Activated CD8-positive, alpha-beta memory T cell treated with anti-CD3 and anti-CD28 coated beads, Interleukin-2, amount 50 U/mL, for 24 hours (primary cell): ENCODE results near the gene SV2B.
"Not testable (repeated sequence)": the region's sequence is repeated elsewhere in the genome, so short reads cannot be mapped to it uniquely, and the experiment has no call there.

Experiments
- DNase-seq: peaks from one replicate; pipeline ENCODE4 v3.0.0-alpha.2; 2020; ENCODE audit errors: extremely low read depth

SV2B gene

DNA sequence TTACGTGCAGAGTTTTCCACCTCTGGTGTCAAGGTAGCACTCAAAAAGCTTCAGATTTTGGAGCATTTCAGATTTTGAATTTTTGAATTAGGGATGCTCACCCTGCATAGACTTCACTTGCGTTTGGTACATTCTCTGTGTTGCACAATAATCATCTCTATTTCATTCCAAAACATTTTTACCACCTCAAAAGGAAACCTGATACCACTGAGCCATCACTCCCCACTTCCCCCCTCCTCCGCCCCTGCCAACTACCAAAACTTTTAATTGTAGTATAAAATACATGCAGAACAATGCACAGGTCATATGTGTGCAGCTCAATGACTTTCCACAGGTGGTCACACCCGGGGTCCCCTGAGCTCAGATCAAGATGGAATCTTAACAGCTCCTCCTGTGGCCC is 208.8 kb downstream of the SV2B start:
- DNase-seq: no peak

DNA sequence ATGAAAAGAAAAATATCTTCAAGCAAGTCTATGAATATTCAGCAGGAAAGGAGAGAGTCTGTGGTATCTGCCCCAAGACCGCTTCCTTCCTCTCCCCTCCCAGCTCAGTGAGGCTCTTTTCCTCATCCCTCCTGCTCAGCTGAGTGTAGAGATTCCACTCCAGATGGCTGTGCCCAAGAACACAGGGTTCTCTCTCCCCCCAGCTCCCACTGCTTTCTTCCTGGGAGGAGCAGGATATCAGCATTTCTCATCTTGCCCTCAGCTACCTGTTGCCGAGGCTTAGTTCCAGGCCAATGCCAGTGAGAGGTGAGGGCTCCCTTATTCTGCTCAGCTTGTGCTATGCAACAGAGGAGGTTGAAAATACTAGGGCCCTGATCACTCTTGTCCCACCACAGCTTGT is 211.9 kb downstream of the SV2B start:
- no peak for DNase-seq

DNA sequence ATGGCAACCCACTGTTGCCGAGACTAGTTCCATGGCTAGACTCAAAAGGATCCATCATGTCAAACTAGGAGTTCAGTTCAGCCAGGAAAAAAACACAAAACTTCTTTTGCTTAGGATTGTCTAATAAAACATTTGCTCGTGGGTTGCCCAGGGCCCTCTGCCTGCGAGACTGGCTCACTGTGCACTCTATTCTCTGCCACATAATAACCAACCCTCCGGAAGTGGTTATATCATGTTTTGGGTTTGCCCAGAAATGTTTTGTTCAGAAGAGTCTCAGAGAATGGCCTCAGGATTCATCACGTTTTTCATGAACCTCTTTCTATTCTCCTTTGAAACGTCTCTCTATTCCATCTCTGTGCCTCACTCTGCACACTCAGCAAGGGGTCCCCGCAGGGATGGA is 216.1 kb downstream of the SV2B start:
- DNase-seq: no peak

DNA sequence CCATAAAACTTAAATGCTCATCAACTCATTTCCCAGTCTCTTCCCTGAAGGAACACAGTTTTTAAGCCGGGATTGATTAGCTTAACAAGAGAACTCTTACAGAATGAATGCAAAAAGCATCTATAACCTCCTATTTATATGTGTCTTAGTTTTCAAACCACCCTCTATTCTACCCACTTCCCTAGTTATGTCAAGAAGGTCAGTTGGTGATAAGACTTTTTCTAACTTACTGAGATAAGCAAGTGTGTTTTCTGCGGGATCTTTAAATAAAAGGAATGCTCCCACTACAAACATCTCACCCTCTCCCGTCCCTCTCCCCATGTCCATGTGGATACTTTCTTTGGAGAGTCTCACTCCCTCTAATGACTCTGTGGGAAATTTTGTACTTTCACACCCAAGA is 218.5 kb downstream of the SV2B start:
- DNase-seq: no peak

DNA sequence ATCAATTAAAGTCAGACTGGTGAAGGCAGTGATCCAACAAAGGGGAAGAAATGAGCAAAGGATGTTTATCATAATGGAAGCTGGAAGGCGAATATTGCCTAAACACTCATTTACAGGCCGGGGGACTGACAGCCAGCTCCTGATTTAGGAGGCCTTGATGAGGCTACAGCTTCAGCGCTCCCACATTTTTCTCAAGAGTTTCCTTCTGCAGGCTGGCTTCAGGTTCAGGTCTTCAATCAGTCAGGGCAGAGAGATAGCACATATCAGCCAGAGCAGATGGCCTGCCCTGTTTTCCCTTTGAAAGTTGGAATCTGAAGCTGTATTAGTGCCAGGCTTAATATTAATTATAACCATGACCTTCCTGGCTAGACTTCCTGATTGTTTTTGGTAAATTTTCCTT is 218.9 kb downstream of the SV2B start:
- no peak for DNase-seq

DNA sequence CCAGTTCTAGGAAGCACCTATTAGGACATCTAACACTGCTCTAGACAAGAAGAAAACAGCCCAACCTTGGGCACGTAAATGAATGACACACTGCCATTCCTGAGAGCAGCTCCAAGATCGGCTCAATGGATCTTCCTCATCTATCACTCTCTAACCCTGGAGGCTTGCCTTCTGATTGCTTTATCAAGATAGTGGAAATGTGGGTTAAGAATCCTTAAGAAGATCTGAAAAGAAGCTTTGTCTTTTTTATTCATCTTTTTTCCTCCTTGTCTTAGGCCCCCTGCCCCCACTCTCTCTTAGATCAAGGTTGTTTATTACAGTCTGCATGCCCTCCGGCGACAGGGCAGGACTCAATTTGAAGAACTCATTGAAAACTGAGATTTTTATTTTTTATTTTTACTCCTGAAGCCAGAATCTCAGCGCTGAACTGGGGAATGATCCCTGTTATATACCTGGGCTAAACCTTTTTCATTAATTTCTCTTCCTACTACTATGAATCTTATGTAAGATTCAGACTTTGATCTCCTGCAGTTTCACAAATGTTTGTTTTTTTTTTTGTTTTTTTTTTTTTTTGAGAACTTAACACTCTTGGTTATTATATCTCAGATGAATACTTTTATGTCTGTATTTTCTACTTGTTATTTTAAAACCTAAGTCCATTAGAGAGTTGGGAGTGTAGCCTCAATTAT is 219.5 kb downstream of the SV2B start:
- no peak for DNase-seq

DNA sequence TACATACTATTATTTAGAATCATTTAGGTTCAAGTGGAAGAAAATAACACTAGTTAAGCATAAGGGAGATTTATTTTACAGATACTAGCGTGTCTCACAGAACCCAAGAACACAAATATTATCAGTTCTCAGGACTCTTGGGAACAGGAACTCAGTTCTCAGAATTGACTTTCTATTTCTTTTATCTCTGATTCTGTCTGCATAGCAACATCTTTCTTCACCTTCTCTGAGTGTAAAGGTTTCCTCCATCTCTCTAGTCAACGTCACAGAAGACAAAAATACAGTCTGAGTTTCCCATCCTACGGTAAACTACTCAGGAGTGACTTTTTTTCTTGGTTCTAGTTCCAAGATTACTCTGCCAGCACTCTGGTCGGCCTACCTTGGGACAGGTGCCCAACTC is 220.0 kb downstream of the SV2B start:
- no peak for DNase-seq

DNA sequence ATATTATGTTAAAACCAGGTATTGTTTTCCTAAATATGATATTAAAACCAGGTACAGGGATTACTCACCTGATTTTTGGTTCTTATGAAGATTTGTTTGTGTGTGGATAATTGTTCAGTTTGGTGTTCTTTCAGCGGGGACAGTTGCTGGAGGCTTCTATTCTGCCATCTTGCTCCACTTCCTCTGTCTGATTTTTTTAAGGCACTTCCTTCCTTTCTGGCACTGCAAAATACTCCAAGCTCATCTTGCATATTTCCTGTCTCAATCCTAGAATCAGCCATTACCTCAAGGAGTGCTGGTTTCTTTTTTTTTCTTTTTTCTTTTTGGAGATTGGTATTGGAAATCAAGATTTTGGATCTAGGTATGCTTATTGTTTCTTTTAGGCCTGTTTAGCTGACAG is 229.9 kb downstream of the SV2B start:
- no peak for DNase-seq

DNA sequence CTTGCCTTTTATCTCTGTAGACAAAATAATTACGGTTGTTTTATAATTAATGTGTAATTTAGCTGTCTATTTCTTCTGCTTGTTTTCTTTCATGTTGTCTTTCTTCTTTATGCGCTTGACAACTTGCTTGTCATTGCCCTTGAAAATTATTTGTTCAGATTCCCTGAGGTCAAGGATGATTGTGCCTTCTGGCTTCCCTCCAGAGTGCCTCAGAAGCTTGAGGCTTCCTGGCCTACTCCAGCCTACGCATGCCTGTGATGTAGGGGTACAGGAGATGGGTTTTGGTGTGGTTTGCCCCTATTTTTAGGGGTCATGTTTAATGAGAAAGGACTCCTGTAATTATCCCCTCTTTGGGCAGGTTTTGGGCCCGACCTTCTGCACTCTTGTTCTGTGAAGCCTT is 231.5 kb downstream of the SV2B start:
- DNase-seq: no peak

DNA sequence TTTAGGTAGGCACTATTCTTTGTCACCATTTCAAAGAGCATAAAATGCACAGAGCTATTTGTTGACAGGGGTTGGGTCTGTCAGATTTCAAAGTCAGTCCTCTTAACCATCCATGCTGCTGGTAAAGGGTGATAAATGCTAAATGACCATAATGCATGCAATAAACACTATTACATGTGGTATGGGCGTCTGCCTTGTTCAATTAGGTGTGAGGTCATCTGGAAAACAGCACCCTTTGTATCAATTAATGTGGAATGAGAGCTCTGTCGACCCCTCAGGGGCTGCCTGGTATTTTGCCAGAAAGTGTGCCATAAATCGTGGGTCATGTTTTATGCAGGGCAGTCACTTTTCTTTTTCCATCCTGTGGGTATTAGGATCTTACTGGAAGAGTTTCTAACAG is 235.6 kb downstream of the SV2B start:
- no peak for DNase-seq

DNA sequence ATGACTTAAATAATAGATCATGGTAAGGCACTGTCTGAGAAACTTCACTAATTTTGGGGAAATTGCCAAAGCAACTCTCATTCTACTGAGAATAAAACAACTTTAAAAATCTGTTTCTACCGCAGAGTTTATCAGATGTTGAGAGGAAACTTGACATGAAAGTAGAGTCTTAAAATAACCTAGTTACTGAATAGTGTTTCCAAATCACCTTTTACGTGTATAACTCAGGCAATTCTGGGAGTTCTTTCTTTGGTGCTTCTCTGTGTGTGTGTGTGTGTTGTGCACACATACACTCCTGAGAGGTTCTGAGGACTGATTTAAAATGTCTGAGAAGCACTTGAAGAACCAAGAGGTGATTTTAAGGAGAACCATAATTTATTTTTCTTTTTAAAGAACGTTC is 236.6 kb downstream of the SV2B start:
- no peak for DNase-seq

DNA sequence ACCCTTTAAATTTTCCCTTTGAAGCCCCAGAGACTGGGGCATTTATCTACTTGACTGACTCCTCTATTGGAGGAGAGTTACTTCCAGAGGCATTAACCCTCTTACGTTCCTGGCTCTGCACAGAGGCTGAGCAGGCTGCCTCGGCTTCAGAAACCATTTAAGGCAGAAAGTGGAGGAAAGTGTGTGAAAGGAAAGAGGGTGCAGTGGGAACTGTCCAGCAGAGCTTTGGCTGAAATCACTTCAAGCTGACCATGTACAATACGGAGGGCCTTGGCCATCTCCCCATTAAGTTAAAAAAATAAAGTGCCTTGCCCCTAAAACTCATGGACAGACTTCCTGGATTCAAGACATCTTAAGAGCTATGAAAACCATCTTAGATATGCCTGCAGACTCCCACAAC is 238.7 kb downstream of the SV2B start:
- no peak for DNase-seq

DNA sequence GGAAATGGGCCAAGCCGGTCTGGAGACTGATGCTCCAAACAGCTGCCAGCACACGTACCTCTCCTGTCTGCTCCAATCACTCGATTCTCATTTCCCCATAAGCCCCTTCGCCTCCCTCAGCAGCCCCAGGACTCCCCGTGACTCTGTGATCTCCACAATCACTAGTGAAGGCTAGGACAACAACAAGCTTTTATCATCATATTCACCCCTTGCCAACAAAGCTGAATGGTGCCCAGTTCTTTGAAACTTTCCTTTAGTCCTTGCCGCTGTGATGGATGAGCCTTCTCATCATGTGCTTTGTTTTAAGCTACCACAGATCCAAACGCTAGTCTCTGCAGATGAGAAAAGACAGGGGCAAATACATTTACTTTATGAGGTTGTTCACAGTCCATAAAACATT is 242.0 kb downstream of the SV2B start:
- no peak for DNase-seq

DNA sequence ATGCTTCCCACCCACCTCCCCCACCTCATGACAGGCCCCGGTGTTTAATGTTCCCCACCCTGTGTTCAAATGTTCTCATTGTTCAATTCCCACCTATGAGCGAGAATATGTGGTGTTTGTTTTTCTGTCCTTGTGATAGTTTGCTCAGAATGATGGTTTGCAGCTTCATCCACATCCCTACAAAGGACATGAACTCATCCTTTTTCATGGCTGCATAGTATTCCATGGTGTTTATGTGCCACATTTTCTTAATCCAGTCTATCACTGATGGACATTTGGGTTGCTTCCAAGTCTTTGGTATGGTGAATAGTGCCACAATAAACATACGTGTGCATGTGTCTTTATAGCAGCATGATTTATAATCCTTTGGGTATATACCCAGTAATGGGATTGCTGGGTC is 244.9 kb downstream of the SV2B start:
- DNase-seq: not testable (repeated sequence)

DNA sequence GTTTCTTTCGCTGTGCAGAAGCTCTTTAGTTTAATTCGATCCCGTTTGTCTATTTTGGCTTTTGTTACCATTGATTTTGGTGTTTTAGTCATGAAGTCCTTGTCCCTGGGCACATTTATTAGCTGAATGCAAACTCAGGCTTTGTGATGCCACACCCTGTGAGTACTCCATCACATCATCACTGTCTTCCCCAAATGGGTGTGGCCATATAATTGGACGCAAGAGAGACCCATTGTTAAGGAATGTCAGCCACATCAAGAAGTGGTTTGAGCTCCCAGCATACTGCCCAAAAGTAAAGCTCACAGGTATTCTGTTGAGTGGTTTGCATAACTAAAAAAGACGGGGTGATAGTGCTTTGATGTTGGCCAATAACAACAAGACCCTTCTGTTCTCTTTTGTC is 245.7 kb downstream of the SV2B start:
- DNase-seq: no peak

DNA sequence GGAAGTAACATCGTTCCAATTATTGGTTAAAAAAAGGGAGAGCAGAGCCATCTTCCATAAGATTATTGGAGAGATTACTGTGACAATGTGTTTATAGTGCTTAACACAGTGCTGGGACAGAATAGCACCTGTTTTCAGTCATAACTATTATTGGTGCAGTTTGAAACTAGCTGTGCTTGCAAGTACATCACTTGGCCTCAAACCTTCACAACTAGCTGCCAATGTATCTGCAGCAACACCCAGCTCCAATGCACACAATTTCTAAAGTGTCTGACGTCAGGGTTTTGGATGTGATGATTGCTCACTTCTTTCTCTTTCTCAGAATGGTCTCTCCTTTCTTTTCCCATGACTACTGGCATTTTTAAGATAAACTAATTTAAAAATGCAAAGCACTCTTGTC is 246.2 kb downstream of the SV2B start:
- no peak for DNase-seq

DNA sequence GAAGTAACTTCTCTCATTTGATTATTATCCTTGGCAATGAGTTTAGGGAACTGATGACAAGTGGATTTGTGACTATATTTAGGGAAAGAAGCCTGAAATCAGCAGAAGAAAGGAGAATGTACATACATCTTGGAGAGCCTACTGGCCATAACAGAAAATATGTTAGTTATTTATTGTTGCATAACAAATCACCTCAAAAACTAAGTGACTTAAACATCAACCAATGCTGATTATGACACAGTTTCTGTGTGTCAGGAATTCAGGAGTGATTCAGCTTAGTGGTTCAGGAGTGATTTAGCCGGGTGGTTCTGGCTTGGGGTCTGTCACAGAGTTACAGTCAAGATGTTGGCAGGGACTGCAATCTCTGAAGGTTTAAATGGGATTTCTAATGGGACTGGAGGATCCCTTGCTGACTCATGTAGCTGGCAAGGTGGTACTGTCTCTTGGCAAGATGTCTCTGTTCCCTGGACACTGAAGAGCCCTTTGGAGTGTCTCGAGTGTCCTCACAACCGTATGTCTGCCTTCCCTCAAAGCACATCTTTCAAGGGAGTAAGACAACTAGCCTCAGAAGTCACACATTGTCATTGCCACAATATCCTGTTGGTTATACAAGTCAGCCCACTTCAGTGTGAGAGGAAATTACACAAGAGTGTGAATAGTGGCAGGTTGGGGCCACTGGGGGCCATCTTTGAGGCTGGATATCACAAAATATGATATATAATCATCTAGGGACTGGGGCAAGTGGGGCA is 248.9 kb downstream of the SV2B start:
- DNase-seq: no peak
